ENCODE measurements around the gene ESR2.

Gene ESR2

GRCh38 chr14:64092940-64093339, 201.2 kb downstream of the ESR2 start:
- DNase-seq (ENCODE audit: low read depth in 1 of 2, low spot score in 1 of 2) = no peak

GRCh38 chr14:64092338-64092737, 201.8 kb downstream of the ESR2 start:
- DNase-seq (ENCODE audit: low read depth in 1 of 2, low spot score in 1 of 2) = no peak

DNA sequence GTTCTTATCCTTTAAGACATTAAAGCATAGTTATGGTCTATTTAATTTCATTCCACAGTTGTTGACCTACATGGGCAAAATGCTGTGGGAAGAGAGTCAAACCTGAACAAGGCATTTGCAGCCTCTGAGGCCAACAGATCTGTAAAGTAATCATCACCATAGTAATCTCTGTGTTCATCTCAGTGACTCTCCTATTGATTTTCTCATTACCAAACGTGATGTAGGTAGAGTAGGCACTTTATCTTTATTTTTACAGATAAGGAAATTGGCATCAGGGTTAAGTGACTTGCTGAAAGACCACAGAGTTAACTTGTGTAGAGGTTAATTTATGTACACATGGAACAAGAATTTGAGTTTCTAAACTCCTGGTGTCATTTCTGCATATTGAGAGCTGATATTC, 203.0 kb downstream of the ESR2 start:
- DNase-seq (ENCODE audit: low read depth in 1 of 2, low spot score in 1 of 2) = no peak

DNA sequence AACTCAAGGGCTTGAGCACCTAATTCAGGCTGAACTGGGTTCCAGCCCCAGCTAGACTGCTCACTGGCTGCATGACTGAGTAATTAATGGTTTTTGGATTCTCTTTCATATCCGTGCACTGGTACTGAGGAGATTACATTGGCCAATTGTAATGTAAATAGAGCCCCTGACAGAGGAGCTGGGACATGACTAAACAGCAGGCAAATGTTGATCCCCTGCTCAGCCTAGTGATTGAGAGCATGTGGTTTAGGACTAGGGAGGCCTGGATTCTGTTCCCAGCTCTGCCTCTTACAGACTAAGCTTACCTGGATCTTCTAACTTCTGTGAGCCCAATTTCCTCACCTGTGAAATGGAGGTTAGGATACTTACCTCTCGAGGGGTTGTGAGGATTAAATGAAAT, 204.3 kb downstream of the ESR2 start:
- DNase-seq (ENCODE audit: low read depth in 1 of 2, low spot score in 1 of 2) = no peak

DNA sequence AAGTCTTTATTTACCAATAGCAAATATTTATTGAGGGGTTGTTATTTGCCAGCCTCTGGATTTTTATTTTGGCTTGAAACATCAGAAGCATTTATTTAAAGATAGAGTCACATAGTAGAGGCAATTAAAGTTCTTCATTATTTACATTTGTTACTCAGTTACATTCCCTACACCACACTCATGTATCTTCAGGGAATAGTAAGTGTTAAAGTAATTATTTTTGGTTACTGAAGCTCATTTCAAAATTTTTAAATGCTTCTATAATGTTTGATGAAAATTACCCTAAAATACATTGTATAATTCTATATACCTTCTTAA, 205.6 kb downstream of the ESR2 start:
- DNase-seq (ENCODE audit: low read depth in 1 of 2, low spot score in 1 of 2) = no peak

DNA sequence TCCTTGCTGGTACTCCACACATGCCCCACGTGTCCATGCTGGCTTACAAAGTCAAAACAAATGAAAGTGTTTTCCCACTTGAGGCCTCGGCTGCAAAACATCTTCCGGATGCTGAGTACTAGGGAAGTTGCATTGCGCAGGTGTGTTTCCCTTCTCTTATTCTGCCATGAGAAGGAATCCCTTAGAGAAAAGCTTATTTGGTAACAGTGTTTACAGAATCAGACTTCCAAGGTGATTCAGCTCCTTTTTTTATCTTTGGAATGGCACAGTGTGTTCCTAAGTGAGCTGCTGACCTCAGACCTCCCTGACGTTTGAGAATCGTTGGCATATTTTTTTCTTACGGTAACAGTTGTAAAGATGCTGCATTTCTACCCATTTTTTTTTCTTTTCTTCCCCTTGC, 211.3 kb downstream of the ESR2 start:
- DNase-seq (ENCODE audit: low read depth in 1 of 2, low spot score in 1 of 2) = no peak

DNA sequence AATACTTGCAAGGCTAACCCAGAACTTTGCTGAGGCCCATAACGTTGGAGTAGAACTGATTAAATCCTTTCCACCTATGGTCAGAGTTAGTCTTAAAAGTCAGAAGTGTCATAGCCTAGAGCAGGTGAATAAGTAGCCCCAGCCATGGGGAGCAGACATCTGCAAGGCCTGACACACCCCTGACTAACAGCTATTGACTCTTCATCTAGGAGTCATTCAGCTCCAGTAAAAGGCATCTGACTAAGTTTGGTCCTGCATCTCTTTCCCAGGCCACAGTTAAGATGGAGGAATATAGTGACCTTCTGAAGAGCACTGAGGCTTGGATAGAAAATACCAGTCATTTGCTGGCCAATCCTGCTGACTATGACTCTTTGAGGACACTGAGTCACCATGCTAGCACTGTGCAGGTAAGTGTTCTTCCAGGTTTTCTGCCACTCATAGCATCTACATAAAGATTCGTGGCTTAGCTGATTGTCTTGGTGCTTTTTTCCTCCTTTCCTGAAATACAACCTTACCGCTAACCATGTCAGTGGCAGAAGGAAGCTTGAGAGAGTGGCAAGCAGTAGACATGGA, 212.9 kb downstream of the ESR2 start:
- DNase-seq (ENCODE audit: low read depth in 1 of 2, low spot score in 1 of 2) = no peak

DNA sequence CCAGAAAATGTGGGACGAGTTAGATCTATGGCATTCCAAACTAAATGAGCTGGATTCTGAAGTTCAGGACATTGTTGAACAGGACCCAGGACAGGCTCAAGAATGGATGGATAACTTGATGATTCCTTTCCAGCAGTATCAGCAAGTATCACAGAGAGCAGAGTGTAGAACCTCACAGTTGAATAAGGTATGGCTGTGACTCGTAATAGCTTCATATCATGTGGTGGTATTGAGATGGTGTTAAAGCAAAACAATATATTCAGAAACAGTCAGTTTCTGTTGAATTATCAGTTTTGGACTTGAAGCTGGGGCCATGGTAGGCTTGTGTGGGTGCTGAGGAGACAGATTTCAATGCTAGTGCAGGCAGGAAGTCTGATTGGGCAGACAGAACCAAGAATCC, 213.7 kb downstream of the ESR2 start:
- DNase-seq (ENCODE audit: low read depth in 1 of 2, low spot score in 1 of 2) = no peak

DNA sequence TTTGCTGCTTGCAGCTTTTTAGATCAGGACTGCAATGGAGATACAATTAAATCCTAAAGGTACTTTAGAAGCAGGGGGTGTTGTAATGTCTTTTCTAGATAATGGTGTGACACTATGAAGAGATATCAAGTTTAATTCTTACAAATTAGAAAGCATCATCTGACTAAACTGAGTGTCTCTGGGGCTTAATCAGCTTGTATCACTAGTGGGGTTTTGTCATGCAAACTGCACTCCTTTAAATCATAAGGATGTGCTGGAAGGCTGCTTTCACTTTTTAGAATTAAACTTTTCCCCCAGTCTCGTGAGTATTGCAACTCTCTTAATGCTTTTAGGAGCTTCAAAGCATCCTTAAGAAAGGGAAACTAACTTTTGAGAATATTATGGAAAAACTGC, 218.6 kb downstream of the ESR2 start:
- DNase-seq (ENCODE audit: low read depth in 1 of 2, low spot score in 1 of 2) = no peak

GRCh38 chr14:64074961-64075612, 219.1 kb downstream of the ESR2 start:
- no peak for DNase-seq (ENCODE audit: low read depth in 1 of 2, low spot score in 1 of 2)

GRCh38 chr14:64069634-64070359, 224.4 kb downstream of the ESR2 start:
- DNase-seq (ENCODE audit: low read depth in 1 of 2, low spot score in 1 of 2) = no peak

DNA sequence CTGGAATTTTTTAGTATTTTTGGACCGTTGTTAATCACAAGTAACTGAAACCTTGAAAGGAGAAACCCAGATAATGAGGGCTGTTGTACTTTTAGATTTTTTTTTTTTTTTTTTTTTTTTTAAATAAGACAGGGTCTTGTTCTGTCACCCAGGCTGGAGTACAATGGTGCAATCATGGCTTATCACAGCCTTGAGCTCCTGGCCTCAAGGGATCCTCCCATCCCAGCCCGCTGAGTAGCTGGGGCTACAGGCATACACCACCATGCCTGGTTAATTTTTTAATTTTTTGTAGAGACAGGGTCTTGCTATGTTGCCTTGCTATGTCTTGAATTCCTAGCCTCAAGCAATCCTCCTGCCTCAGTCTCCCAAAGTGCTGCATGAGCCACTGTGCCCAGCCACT, 229.7 kb downstream of the ESR2 start:
- no peak for DNase-seq (ENCODE audit: low read depth in 1 of 2, low spot score in 1 of 2)

GRCh38 chr14:64062381-64063115, 231.6 kb downstream of the ESR2 start:
- no peak for DNase-seq (ENCODE audit: low read depth in 1 of 2, low spot score in 1 of 2)

- DNase-seq (ENCODE audit: low read depth in 1 of 2, low spot score in 1 of 2) = no peak
Measured at GRCh38 chr14:64061706-64062105, 232.5 kb downstream of the ESR2 start.

DNA sequence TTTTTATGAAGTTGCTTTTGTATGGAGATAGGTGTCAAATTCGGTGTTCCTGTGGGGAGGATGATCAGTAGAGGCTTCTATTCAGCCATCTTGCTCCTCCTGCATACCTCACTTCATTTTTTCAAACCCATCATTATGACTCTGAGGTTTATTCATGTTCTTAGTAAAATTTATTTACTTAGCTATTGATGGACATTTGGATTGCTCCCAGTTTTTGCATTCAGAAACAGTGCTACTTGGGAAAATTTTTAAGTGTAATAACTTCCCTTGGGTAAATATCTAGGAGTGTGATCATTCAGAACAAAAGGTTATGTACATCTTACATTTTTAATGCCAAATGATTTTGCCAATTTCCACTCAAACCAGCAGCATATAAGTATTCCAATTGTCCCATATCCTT, 233.1 kb downstream of the ESR2 start:
- no peak for DNase-seq (ENCODE audit: low read depth in 1 of 2, low spot score in 1 of 2)

- DNase-seq (ENCODE audit: low read depth in 1 of 2, low spot score in 1 of 2) = no peak
Measured at GRCh38 chr14:64060648-64061096, 233.5 kb downstream of the ESR2 start.

GRCh38 chr14:64060199-64060545, 234.0 kb downstream of the ESR2 start:
- no peak for DNase-seq (ENCODE audit: low read depth in 1 of 2, low spot score in 1 of 2)

GRCh38 chr14:64059454-64060198, 234.5 kb downstream of the ESR2 start:
- no peak for DNase-seq (ENCODE audit: low read depth in 1 of 2, low spot score in 1 of 2)

DNA sequence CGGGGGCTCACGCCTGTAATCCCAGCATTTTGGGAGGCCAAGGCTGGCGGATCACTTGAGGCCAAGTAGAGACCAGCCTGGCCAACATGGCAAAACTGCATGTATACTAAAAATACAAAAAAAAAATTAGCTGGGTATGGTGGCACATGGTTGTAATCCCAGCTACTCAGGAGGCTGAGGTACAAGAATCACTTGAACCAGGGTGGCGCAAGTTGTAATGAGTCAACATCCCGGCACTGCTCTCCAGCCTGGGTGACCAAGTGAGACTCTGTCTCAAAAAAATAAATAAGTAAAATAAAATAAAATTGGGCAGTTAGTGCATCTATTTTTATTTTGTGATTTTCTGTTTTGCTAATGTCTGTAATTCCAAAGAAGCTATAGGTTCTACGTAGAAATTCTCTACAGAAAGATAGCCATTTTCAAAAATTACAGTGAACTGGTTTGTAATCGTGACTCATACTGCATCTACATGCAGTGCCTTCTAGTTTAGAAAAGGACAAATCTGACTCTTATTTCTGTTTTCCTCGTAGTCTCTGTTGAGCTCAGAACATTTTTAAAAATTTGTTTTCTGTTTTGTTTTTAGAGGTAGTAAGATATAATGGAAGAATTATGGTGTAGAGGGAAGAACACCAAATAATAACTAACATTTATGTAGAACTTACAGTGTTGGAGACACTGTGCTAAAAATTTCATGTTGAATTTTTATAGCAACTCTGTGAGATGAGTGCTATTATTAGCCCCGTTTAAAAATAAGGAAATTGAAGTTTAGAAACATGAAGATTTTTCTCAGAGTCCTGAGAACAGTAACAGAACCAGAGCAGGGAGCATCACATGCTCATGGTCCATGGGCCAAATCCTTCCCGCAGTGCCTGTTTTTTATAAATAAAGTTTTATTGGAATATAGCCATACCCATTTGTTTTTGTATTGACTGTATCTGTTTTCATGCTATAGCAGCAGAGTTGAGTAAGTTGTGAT, 240.2 kb downstream of the ESR2 start:
- DNase-seq (ENCODE audit: low read depth in 1 of 2, low spot score in 1 of 2) = no peak

DNA sequence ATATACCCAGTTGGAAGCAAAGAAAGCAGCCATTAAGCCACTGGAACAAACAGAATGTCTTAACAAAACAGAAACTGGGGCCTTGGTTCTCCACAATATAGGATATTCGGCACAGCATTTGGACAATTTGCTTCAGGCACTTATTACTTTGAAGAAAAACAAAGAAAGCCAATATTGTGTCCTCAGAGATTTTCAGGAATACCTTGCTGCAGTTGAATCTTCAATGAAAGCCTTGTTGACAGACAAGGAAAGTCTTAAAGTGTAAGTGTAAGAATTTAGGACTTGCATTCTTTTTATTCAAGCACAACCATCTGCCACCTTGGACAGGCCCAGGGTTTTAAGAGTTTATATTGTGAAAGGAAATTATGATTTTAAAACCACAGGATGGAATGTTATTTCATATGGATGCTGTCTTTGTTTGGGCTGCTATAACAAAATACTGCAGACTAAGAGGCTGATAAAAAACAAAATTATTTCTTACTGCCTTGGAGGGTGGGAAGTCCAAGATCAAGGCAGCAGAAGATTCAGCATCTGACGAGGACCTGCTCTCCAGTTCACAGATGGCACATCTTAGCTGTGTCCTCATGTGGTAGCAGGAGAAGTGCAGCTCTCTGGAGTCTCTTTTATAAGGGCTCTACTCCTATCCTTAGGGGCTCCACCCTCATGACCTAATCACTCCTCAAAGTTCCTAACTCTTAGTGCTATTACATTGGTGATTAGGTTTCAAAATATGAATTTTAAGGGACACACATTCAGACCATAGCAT, 244.4 kb downstream of the ESR2 start:
- no peak for DNase-seq (ENCODE audit: low read depth in 1 of 2, low spot score in 1 of 2)
